HG03342 (cell line): ENCODE results near the gene CCNY.
A peak's percentile ranks its signal among the peaks of the same experiment; 100 is the strongest.
"Not testable (repeated sequence)": the region's sequence is repeated elsewhere in the genome, so short reads cannot be mapped to it uniquely, and the experiment has no call there.

Experiments
- ATAC-seq: cut with Tn5 transposase; IDR thresholded peaks from one replicate; pipeline ENCODE4 v1.9.1; 2021; ENCODE audit warnings: mild to moderate bottlenecking, moderate library complexity; ENCODE audit not compliant: unreplicated experiment

The CCNY gene

GRCh38 chr10:35507519-35508109 lies 171.3 kb downstream of the CCNY start:
- ATAC-seq, result no peak

- no peak for ATAC-seq
Observed at GRCh38 chr10:35508647-35509046, 172.3 kb downstream of the CCNY start.

GRCh38 chr10:35510891-35511290 lies 174.6 kb downstream of the CCNY start:
- ATAC-seq, result no peak

- ATAC-seq, result no peak
Observed at GRCh38 chr10:35511647-35512046, 175.3 kb downstream of the CCNY start.

- no peak for ATAC-seq
Observed at GRCh38 chr10:35516102-35516670, 179.9 kb downstream of the CCNY start.

- ATAC-seq, result no peak
Observed at GRCh38 chr10:35517431-35518181, 181.3 kb downstream of the CCNY start.

- not testable (repeated sequence) for ATAC-seq
Observed at GRCh38 chr10:35518187-35518586, 181.9 kb downstream of the CCNY start.

- no peak for ATAC-seq
Observed at GRCh38 chr10:35520996-35521395, 184.7 kb downstream of the CCNY start.

- peak; percentile 57 for ATAC-seq
Observed at GRCh38 chr10:35523670-35524225, 187.4 kb downstream of the CCNY start.

- ATAC-seq, result no peak
Observed at GRCh38 chr10:35526746-35527145, 190.4 kb downstream of the CCNY start.

- no peak for ATAC-seq
Observed at GRCh38 chr10:35532141-35532540, 195.8 kb downstream of the CCNY start.

- no peak for ATAC-seq
Observed at GRCh38 chr10:35533565-35533964, 197.3 kb downstream of the CCNY start.

- ATAC-seq, result no peak
Observed at GRCh38 chr10:35535136-35535535, 198.8 kb downstream of the CCNY start.

- ATAC-seq, result no peak
Observed at GRCh38 chr10:35536789-35537188, 200.5 kb downstream of the CCNY start.

- ATAC-seq, result not testable (repeated sequence)
Observed at GRCh38 chr10:35537925-35538324, 201.6 kb downstream of the CCNY start.

GRCh38 chr10:35540296-35541164 lies 204.2 kb downstream of the CCNY start:
- no peak for ATAC-seq

- ATAC-seq, result no peak
Observed at GRCh38 chr10:35541720-35542119, 205.4 kb downstream of the CCNY start.

GRCh38 chr10:35542303-35542702 lies 206.0 kb downstream of the CCNY start:
- ATAC-seq, result no peak

GRCh38 chr10:35545079-35545657 lies 208.9 kb downstream of the CCNY start:
- no peak for ATAC-seq

- ATAC-seq, result no peak
Observed at GRCh38 chr10:35545878-35546590, 209.7 kb downstream of the CCNY start.
